Neuronal stem cell (in vitro differentiated cells): ENCODE results near the gene ARHGAP1.
A peak's percentile ranks its signal among the peaks of the same experiment; 100 is the strongest.

Source experiments
- DNase-seq: peaks from one replicate; pipeline ENCODE4 v3.0.0-alpha.2; 2013; ENCODE audit warnings: low spot score
- H2AFZ ChIP-seq: one replicate; pipeline ENCODE4 v1.6.1; 2013; ENCODE audit warnings: mild to moderate bottlenecking, low read length, inconsistent platforms
- H2AK5ac ChIP-seq: 2 replicates; pipeline ENCODE4 v1.6.1; 2013; ENCODE audit warnings: low read depth, mild to moderate bottlenecking, inconsistent platforms, low read length, moderate library complexity, mixed read lengths
- H2BK120ac ChIP-seq: 2 replicates; pipeline ENCODE4 v1.6.1; 2013; ENCODE audit warnings: low read depth, mild to moderate bottlenecking, inconsistent platforms, low read length, moderate library complexity, mixed read lengths
- H2BK12ac ChIP-seq: one replicate; pipeline ENCODE4 v1.6.1; 2013; ENCODE audit warnings: low read length, inconsistent platforms
- H2BK15ac ChIP-seq: 2 replicates; pipeline ENCODE4 v1.6.1; 2013; ENCODE audit warnings: mild to moderate bottlenecking, low read length, inconsistent platforms, mixed read lengths
- H2BK5ac ChIP-seq: one replicate; pipeline ENCODE4 v1.6.1; 2013; ENCODE audit warnings: inconsistent platforms, mild to moderate bottlenecking, low read length, moderate library complexity
- H3K14ac ChIP-seq: one replicate; pipeline ENCODE4 v1.6.1; 2013; ENCODE audit warnings: low read length, inconsistent platforms
- H3K18ac ChIP-seq: 2 replicates; pipeline ENCODE4 v1.6.1; 2013; ENCODE audit warnings: low read length, inconsistent platforms
- H3K23ac ChIP-seq: 2 replicates; pipeline ENCODE4 v1.6.1; 2013; ENCODE audit warnings: low read depth, mild to moderate bottlenecking, mixed read lengths, low read length, inconsistent platforms; ENCODE audit not compliant: poor library complexity
- H3K27ac ChIP-seq: replicated peaks from 3 replicates; pipeline ENCODE4 v1.5.1; 2013; ENCODE audit warnings: low read length, inconsistent platforms
- H3K27me3 ChIP-seq, 3 experiments: 2 replicates each; pipeline ENCODE4 v1.6.1; 2013; ENCODE audit warnings: low read length in 3 of 3, mild to moderate bottlenecking in 2 of 3, inconsistent platforms in 1 of 3, low read depth in 1 of 3, mixed read lengths in 1 of 3, moderate library complexity in 1 of 3; ENCODE audit not compliant: control insufficient read depth in 3 of 3, insufficient read depth in 3 of 3
- H3K36me3 ChIP-seq, 2 donors: replicated peaks in 1 of 2; 2 replicates each; pipeline ENCODE4 v1.6.1; 2013; ENCODE audit warnings: low read length in 2 of 2; ENCODE audit not compliant: control insufficient read depth in 2 of 2, insufficient read depth in 2 of 2
- H3K4ac ChIP-seq: 2 replicates; pipeline ENCODE4 v1.6.1; 2013; ENCODE audit warnings: inconsistent platforms, mild to moderate bottlenecking, low read length, moderate library complexity
- H3K4me1 ChIP-seq, 2 donors: 1 replicate in 1 of 2; 2 replicates in 1 of 2; pipeline ENCODE4 v1.6.1; 2013; ENCODE audit warnings: low read length in 2 of 2, low read depth in 1 of 2; ENCODE audit not compliant: control insufficient read depth in 2 of 2, insufficient read depth in 1 of 2
- H3K4me2 ChIP-seq: one replicate; pipeline ENCODE4 v1.6.1; 2013; ENCODE audit warnings: mild to moderate bottlenecking, low read length, inconsistent platforms; ENCODE audit not compliant: insufficient read depth, poor library complexity, severe bottlenecking
- H3K4me3 ChIP-seq, 2 donors: 2 replicates each; pipeline ENCODE4 v1.5.1; 2013; ENCODE audit warnings: low read length in 2 of 2, mild to moderate bottlenecking in 2 of 2, inconsistent platforms in 1 of 2, moderate library complexity in 1 of 2
- H3K79me1 ChIP-seq: one replicate; pipeline ENCODE4 v1.6.1; 2013; ENCODE audit warnings: low read depth, mild to moderate bottlenecking, inconsistent platforms, low read length, moderate library complexity
- H3K9ac ChIP-seq: one replicate; pipeline ENCODE4 v1.6.1; 2013; ENCODE audit warnings: mild to moderate bottlenecking, low read depth, low read length, inconsistent platforms; ENCODE audit not compliant: poor library complexity
- H3K9me3 ChIP-seq, 2 donors: replicated peaks in 1 of 2; 2 replicates each; pipeline versions ENCODE3 to v1.6.1; 2013; ENCODE audit warnings: low read length in 2 of 2, mild to moderate bottlenecking in 2 of 2, inconsistent platforms in 1 of 2, low read depth in 1 of 2, mixed read lengths in 1 of 2, moderate library complexity in 1 of 2; ENCODE audit not compliant: control insufficient read depth in 2 of 2, insufficient read depth in 1 of 2
- H4K8ac ChIP-seq: one replicate; pipeline ENCODE4 v1.6.1; 2013; ENCODE audit warnings: low read depth, mild to moderate bottlenecking, inconsistent platforms, low read length, moderate library complexity
- H4K91ac ChIP-seq: one replicate; pipeline ENCODE4 v1.6.1; 2013; ENCODE audit warnings: low read length, low read depth, mild to moderate bottlenecking, inconsistent platforms; ENCODE audit not compliant: poor library complexity
- WGBS, 2 donors: extraction: QIAGEN DNeasy Blood & Tissue Kit; methylation state at CpG; one replicate each; pipeline ENCODE4 v1.1.7; 2013; ENCODE audit warnings: missing lambda C conversion rate in 2 of 2, mixed read lengths in 1 of 2; ENCODE audit not compliant: insufficient read length in 2 of 2, insufficient replicate concordance in 1 of 2; ENCODE audit errors: extremely low coverage in 2 of 2; 5-methylcytosine and 5-hydroxymethylcytosine counted together

The ARHGAP1 gene

GRCh38 chr11:46722566-46723358 is 22.3 kb upstream of the ARHGAP1 start:
- Histone ChIP-seq H3K23ac (no peak overlapping the region), H4K91ac (no peak overlapping the region), H3K14ac (peak overlapping the region; percentile 63), H4K8ac (no peak overlapping the region), H3K4me3 (no peak overlapping the region), H3K27me3 (no peaks in the 10 kb centered on the region), H2BK12ac (no peak overlapping the region), H2BK5ac (no peak overlapping the region), H3K36me3 (no peaks in the 10 kb centered on the region), H3K9ac (no peak overlapping the region), H3K4me1 (peaks cover 4 to 13% of the 10 kb centered on the region in 2 donors), H3K18ac (no peak overlapping the region), H2AK5ac (no peak overlapping the region), H3K4me2 (no peak overlapping the region), H3K9me3 (peaks cover 0 to 4% of the 10 kb centered on the region in 2 donors), H3K79me1 (no peaks in the 10 kb centered on the region), H2AFZ (no peak overlapping the region), H2BK15ac (no peak overlapping the region), H2BK120ac (no peak overlapping the region), H3K4ac (no peak overlapping the region), H3K27ac (no peak overlapping the region)
- WGBS, 2 donors, result no CpG with 5 or more reads among the region's 11 CpGs
- DNase-seq, result no peak

GRCh38 chr11:46721286-46721685 is 20.9 kb upstream of the ARHGAP1 start:
- no peak overlapping the region for H2AK5ac ChIP-seq
- no peak overlapping the region for H2BK120ac ChIP-seq
- H4K91ac ChIP-seq, result no peak overlapping the region
- H2BK15ac ChIP-seq, result no peak overlapping the region
- H3K36me3 ChIP-seq, result no peaks in the 10 kb centered on the region
- H4K8ac ChIP-seq, result no peak overlapping the region
- peaks cover 0 to 4% of the 10 kb centered on the region in 2 donors for H3K9me3 ChIP-seq
- H2BK12ac ChIP-seq, result no peak overlapping the region
- H3K4me3 ChIP-seq, result no peak overlapping the region
- WGBS, 2 donors, result no CpG with 5 or more reads among the region's 6 CpGs
- H3K23ac ChIP-seq, result no peak overlapping the region
- no peaks in the 10 kb centered on the region for H3K27me3 ChIP-seq
- H3K4ac ChIP-seq, result no peak overlapping the region
- peak overlapping the region; percentile 9 for H3K18ac ChIP-seq
- no peaks in the 10 kb centered on the region for H3K79me1 ChIP-seq
- no peak overlapping the region for H2BK5ac ChIP-seq
- H3K9ac ChIP-seq, result no peak overlapping the region
- H3K27ac ChIP-seq, result no peak overlapping the region
- peaks cover 4 to 13% of the 10 kb centered on the region in 2 donors for H3K4me1 ChIP-seq
- no peak overlapping the region for H3K14ac ChIP-seq
- no peak for DNase-seq
- no peak overlapping the region for H2AFZ ChIP-seq
- H3K4me2 ChIP-seq, result no peak overlapping the region

- no peak overlapping the region for H3K9ac ChIP-seq
- no peak overlapping the region for H2AK5ac ChIP-seq
Observed at GRCh38 chr11:46719543-46720218, 19.3 kb upstream of the ARHGAP1 start.

GRCh38 chr11:46719048-46719542 is 18.7 kb upstream of the ARHGAP1 start, which contains the start of gene F2:
F2 (plus strand) TSS chr11:46719213; CDS start chr11:46719236, 23 bp downstream.
- H3K9me3 ChIP-seq, result peaks cover 0 to 4% of the 10 kb centered on the region in 2 donors
- H3K14ac ChIP-seq, result no peak within 1 kb of the TSS
- H3K9ac ChIP-seq, result peak within 1 kb of the TSS; percentile 55
- H2BK15ac ChIP-seq, result no peak within 1 kb of the TSS
- peaks cover under 1 to 12% of the 10 kb centered on the region in 2 donors for H3K4me1 ChIP-seq
- H2AK5ac ChIP-seq, result no peak within 1 kb of the TSS
- peak within 1 kb of the TSS; percentile 20 for H3K23ac ChIP-seq
- no peak within 1 kb of the TSS for H4K91ac ChIP-seq
- WGBS, 2 donors, result no CpG with 5 or more reads among the region's 7 CpGs
- no peak within 1 kb of the TSS for H3K4me3 ChIP-seq
- H3K4ac ChIP-seq, result no peak within 1 kb of the TSS
- H2BK120ac ChIP-seq, result no peak within 1 kb of the TSS
- H2BK5ac ChIP-seq, result no peak within 1 kb of the TSS
- H3K79me1 ChIP-seq, result no peaks in the 10 kb centered on the region
- no peak within 1 kb of the TSS for H3K4me2 ChIP-seq
- H3K27me3 ChIP-seq, result no peaks in the 10 kb centered on the region
- no peak within 1 kb of the TSS for H3K27ac ChIP-seq
- H4K8ac ChIP-seq, result no peak within 1 kb of the TSS
- H2BK12ac ChIP-seq, result peak within 1 kb of the TSS; percentile 69
- no peak within 1 kb of the TSS for H3K18ac ChIP-seq
- H3K36me3 ChIP-seq, result no peaks in the 10 kb centered on the region
- DNase-seq, result no peak
- peak within 1 kb of the TSS; percentile 89 for H2AFZ ChIP-seq

More at GRCh38 chr11:46719543-46720218, 19.3 kb upstream of the ARHGAP1 start:
- no CpG with 5 or more reads among the region's 25 CpGs for WGBS, 2 donors
- no peak for DNase-seq
- Histone ChIP-seq H4K8ac (no peak overlapping the region), H4K91ac (no peak overlapping the region), H3K36me3 (no peaks in the 10 kb centered on the region), H3K14ac (no peak overlapping the region), H2BK12ac (no peak overlapping the region), H3K4me3 (no peak overlapping the region), H3K9me3 (peaks cover 0 to 4% of the 10 kb centered on the region in 2 donors), H3K4me2 (no peak overlapping the region), H3K18ac (no peak overlapping the region), H2BK15ac (no peak overlapping the region), H3K27ac (no peak overlapping the region), H2BK5ac (no peak overlapping the region), H2AFZ (peak overlapping the region; percentile 89), H3K23ac (no peak overlapping the region), H3K4me1 (peaks cover 4 to 13% of the 10 kb centered on the region in 2 donors), H3K79me1 (no peaks in the 10 kb centered on the region), H2BK120ac (no peak overlapping the region), H3K4ac (no peak overlapping the region), H3K27me3 (no peaks in the 10 kb centered on the region)
